Activated CD8-positive, alpha-beta memory T cell treated with anti-CD3 and anti-CD28 coated beads, Interleukin-2, amount 10 ng/mL, durations not matched to agents 7 days and 5 days (primary cell): ENCODE results near the gene CMIP. TPM values are rescaled to one million over a fixed set of nuclear protein-coding genes. Genes with fewer than 3 reads are reported as not detected.
A peak's percentile ranks its signal among the peaks of the same experiment; 100 is the strongest.

Experiments used
- ATAC-seq: fragments of 150-1000 bp; cut with Tn5 transposase; one replicate; pipeline ENCODE4 v1.10.0; 2021; ENCODE audit warnings: moderate library complexity
- CTCF ChIA-PET: fragments of 350-600 bp; sonication (Branson Sonifier 250); formaldehyde crosslinking; loops from one replicate; lab custom pipeline; 2021; ENCODE audit warnings: antibody characterized with exemption; lab: Charles Lee
- DNase-seq: peaks from one replicate; pipeline ENCODE4 v3.0.0-alpha.2; 2020
- H3K27ac Mint-ChIP-seq: one replicate; pipeline ENCODE4 v1.8.0; 2021; ENCODE audit warnings: mild to moderate bottlenecking, mixed read lengths
- H3K27me3 Mint-ChIP-seq: one replicate; pipeline ENCODE4 v1.8.0; 2021; ENCODE audit warnings: mixed read lengths
- H3K36me3 Mint-ChIP-seq: one replicate; pipeline ENCODE4 v1.8.0; 2021; ENCODE audit warnings: mild to moderate bottlenecking, mixed read lengths
- H3K4me1 Mint-ChIP-seq: one replicate; pipeline ENCODE4 v1.8.0; 2021; ENCODE audit warnings: mixed read lengths
- H3K4me3 Mint-ChIP-seq: one replicate; pipeline ENCODE4 v1.8.0; 2021; ENCODE audit warnings: mild to moderate bottlenecking, moderate library complexity, mixed read lengths
- H3K9me3 Mint-ChIP-seq: one replicate; pipeline ENCODE4 v1.8.0; 2022; ENCODE audit warnings: low read depth, mixed read lengths
- total RNA-seq, 2 experiments: library from RNA; stranded (reverse); gene quantifications; one replicate each; pipeline ENCODE4 v1.2.3, GENCODE V29; 2021

CMIP gene
- total RNA-seq, 2 experiments from 2014 or later, result 77.4 to 98.8 TPM

- Mint-ChIP-seq H3K27me3 (no peaks in the 10 kb centered on the region), H3K4me3 (no peak overlapping the region), H3K9me3 (no peaks in the 10 kb centered on the region), H3K4me1 (peaks cover 20% of the 10 kb centered on the region), H3K27ac (no peak overlapping the region), H3K36me3 (peaks cover 5% of the 10 kb centered on the region)
- no peak for DNase-seq
- CTCF ChIA-PET, result no interaction called here
- no peak for ATAC-seq
These were observed 142.5 kb downstream of the CMIP start for GRCh38 chr16:81586977-81587625.

GRCh38 chr16:81587626-81588160 is 143.1 kb downstream of the CMIP start:
- Mint-ChIP-seq H3K36me3 (peaks cover 5% of the 10 kb centered on the region), H3K4me1 (peaks cover 20% of the 10 kb centered on the region), H3K4me3 (no peak overlapping the region), H3K27ac (no peak overlapping the region), H3K9me3 (no peaks in the 10 kb centered on the region), H3K27me3 (no peaks in the 10 kb centered on the region)
- no peak for ATAC-seq
- no peak for DNase-seq
- CTCF ChIA-PET, result no interaction called here

GRCh38 chr16:81588326-81589081 is 143.9 kb downstream of the CMIP start:
- CTCF ChIA-PET, result no interaction called here
- H3K4me1 Mint-ChIP-seq, result peaks cover 20% of the 10 kb centered on the region
- H3K36me3 Mint-ChIP-seq, result peaks cover 5% of the 10 kb centered on the region
- H3K27ac Mint-ChIP-seq, result peak overlapping the region; percentile 14
- ATAC-seq (peak; percentile 27), DNase-seq (no peak)
- no peaks in the 10 kb centered on the region for H3K27me3 Mint-ChIP-seq
- no peaks in the 10 kb centered on the region for H3K9me3 Mint-ChIP-seq
- H3K4me3 Mint-ChIP-seq, result no peak overlapping the region

GRCh38 chr16:81589975-81590650 is 145.5 kb downstream of the CMIP start:
- ATAC-seq, result no peak
- Mint-ChIP-seq H3K27me3 (no peaks in the 10 kb centered on the region), H3K36me3 (peaks cover 4% of the 10 kb centered on the region), H3K27ac (no peak overlapping the region), H3K9me3 (no peaks in the 10 kb centered on the region), H3K4me3 (no peak overlapping the region), H3K4me1 (peaks cover 23% of the 10 kb centered on the region)
- no peak for DNase-seq
- CTCF ChIA-PET, result no interaction called here

- H3K4me1 Mint-ChIP-seq, result peaks cover 31% of the 10 kb centered on the region
- no peak for DNase-seq
- no peak for ATAC-seq
- no peaks in the 10 kb centered on the region for H3K9me3 Mint-ChIP-seq
- H3K27me3 Mint-ChIP-seq, result no peaks in the 10 kb centered on the region
- no peak overlapping the region for H3K4me3 Mint-ChIP-seq
- H3K27ac Mint-ChIP-seq, result no peak overlapping the region
- H3K36me3 Mint-ChIP-seq, result peaks cover 5% of the 10 kb centered on the region
- CTCF ChIA-PET, result no interaction called here
These were observed 146.3 kb downstream of the CMIP start for GRCh38 chr16:81590714-81591544.

- no peak for ATAC-seq
- CTCF ChIA-PET, result no interaction called here
- Mint-ChIP-seq H3K4me3 (no peak overlapping the region), H3K4me1 (peaks cover 32% of the 10 kb centered on the region), H3K27ac (no peak overlapping the region), H3K36me3 (peaks cover 5% of the 10 kb centered on the region), H3K27me3 (no peaks in the 10 kb centered on the region), H3K9me3 (no peaks in the 10 kb centered on the region)
- DNase-seq, result no peak
These were observed 146.9 kb downstream of the CMIP start for GRCh38 chr16:81591545-81591870.

- peaks cover 38% of the 10 kb centered on the region for H3K4me1 Mint-ChIP-seq
- no peaks in the 10 kb centered on the region for H3K27me3 Mint-ChIP-seq
- no peaks in the 10 kb centered on the region for H3K9me3 Mint-ChIP-seq
- CTCF ChIA-PET, result no interaction called here
- DNase-seq (no peak), ATAC-seq (no peak)
- no peak overlapping the region for H3K4me3 Mint-ChIP-seq
- no peak overlapping the region for H3K27ac Mint-ChIP-seq
- H3K36me3 Mint-ChIP-seq, result peaks cover 4% of the 10 kb centered on the region
These were observed 147.8 kb downstream of the CMIP start for GRCh38 chr16:81592353-81592866.

- no peak for ATAC-seq
- CTCF ChIA-PET, result no interaction called here
- no peak for DNase-seq
- H3K4me3 Mint-ChIP-seq, result no peak overlapping the region
- peaks cover 4% of the 10 kb centered on the region for H3K36me3 Mint-ChIP-seq
- peaks cover 29% of the 10 kb centered on the region for H3K4me1 Mint-ChIP-seq
- no peaks in the 10 kb centered on the region for H3K27me3 Mint-ChIP-seq
- H3K9me3 Mint-ChIP-seq, result no peaks in the 10 kb centered on the region
- H3K27ac Mint-ChIP-seq, result no peak overlapping the region
These were observed 148.9 kb downstream of the CMIP start for GRCh38 chr16:81593481-81593880.

- CTCF ChIA-PET, result no interaction called here
- Mint-ChIP-seq H3K36me3 (peaks cover 4% of the 10 kb centered on the region), H3K27me3 (no peaks in the 10 kb centered on the region), H3K4me1 (peaks cover 24% of the 10 kb centered on the region), H3K9me3 (no peaks in the 10 kb centered on the region), H3K27ac (peak overlapping the region; percentile 40), H3K4me3 (no peak overlapping the region)
- ATAC-seq (peak; percentile 69), DNase-seq (no peak)
These were observed 151.2 kb downstream of the CMIP start for GRCh38 chr16:81595629-81596292.

GRCh38 chr16:81597079-81597658 is 152.6 kb downstream of the CMIP start:
- ATAC-seq (no peak), DNase-seq (no peak)
- H3K27me3 Mint-ChIP-seq, result no peaks in the 10 kb centered on the region
- H3K4me1 Mint-ChIP-seq, result peaks cover 21% of the 10 kb centered on the region
- H3K4me3 Mint-ChIP-seq, result no peak overlapping the region
- CTCF ChIA-PET, result no interaction called here
- H3K9me3 Mint-ChIP-seq, result no peaks in the 10 kb centered on the region
- no peak overlapping the region for H3K27ac Mint-ChIP-seq
- H3K36me3 Mint-ChIP-seq, result peaks cover 4% of the 10 kb centered on the region

GRCh38 chr16:81598083-81598482 is 153.5 kb downstream of the CMIP start:
- H3K36me3 Mint-ChIP-seq, result peaks cover 4% of the 10 kb centered on the region
- H3K9me3 Mint-ChIP-seq, result no peaks in the 10 kb centered on the region
- CTCF ChIA-PET, result no interaction called here
- no peak overlapping the region for H3K4me3 Mint-ChIP-seq
- DNase-seq (no peak), ATAC-seq (no peak)
- no peaks in the 10 kb centered on the region for H3K27me3 Mint-ChIP-seq
- H3K4me1 Mint-ChIP-seq, result peaks cover 21% of the 10 kb centered on the region
- H3K27ac Mint-ChIP-seq, result no peak overlapping the region

GRCh38 chr16:81599034-81599744 is 154.6 kb downstream of the CMIP start:
- H3K4me1 Mint-ChIP-seq, result peaks cover 21% of the 10 kb centered on the region
- no peak for ATAC-seq
- H3K4me3 Mint-ChIP-seq, result no peak overlapping the region
- no peaks in the 10 kb centered on the region for H3K9me3 Mint-ChIP-seq
- no peaks in the 10 kb centered on the region for H3K27me3 Mint-ChIP-seq
- peaks cover 4% of the 10 kb centered on the region for H3K36me3 Mint-ChIP-seq
- CTCF ChIA-PET, result interaction anchor here (0.7 kb wide), 1 partner anchor 62 kb away, joined by 3 read pairs; no protein-coding TSS in a partner anchor
- DNase-seq, result no peak
- no peak overlapping the region for H3K27ac Mint-ChIP-seq
